ENCODE data around the gene DENND5B.
A peak's percentile ranks its signal among the peaks of the same experiment; 100 is the strongest.

Gene DENND5B

DNA sequence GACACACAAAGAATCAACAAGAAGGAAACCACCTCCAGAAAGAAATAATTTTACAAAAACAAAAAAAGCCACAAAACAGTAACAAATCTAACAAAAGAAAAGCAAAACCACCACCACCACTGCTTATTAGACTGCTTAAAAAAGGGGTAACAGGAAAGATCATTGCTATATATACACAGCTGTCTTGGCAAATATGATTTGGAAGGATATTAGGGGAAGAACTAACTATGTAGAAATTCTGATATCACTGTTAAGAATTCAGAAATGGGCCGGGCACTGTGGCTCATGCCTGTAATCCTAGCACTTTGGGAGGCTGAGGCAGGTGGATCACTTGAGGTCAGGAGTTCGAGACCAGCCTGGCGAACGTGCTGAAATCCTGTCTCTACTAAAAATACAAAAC is 92.5 kb downstream of the DENND5B start:
- Histone ChIP-seq H3K4me3 (ENCODE audit: low read length) (no peak overlapping the region), H3K9ac (ENCODE audit: low read depth, low read length) (no peak overlapping the region), H3K36me3 (ENCODE audit: insufficient read depth, low read length) (peaks cover 4% of the 10 kb centered on the region), H3K4me2 (ENCODE audit: low read length) (no peak overlapping the region), H3K27me3 (ENCODE audit: control insufficient read depth, insufficient read depth, low read length) (no peaks in the 10 kb centered on the region), H3K9me3 (replicated peaks; ENCODE audit: low read length) (no peaks in the 10 kb centered on the region), H3K4me1 (ENCODE audit: control insufficient read depth, insufficient read depth, low read length) (peaks cover 4% of the 10 kb centered on the region)

DNA sequence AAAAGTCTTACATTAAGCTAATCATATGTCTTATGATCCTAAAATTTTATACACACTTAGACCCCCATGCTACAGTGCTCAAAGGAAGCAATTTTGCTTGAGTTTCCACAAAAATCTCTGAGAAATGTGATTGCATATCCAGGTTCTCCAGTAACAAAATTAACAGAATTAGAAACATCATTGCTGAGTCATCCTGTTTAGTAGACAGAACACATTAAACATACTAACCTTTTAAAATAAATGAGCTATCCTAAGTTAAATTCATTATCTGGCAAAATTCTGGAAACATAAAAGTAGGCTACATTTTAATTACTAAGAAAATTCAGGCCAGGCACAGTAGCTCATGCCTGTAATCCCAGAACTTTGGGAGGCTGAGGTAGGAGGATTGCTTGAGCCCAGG is 94.7 kb downstream of the DENND5B start:
- no peak overlapping the region for H3K9ac ChIP-seq (ENCODE audit: low read depth, low read length)

DNA sequence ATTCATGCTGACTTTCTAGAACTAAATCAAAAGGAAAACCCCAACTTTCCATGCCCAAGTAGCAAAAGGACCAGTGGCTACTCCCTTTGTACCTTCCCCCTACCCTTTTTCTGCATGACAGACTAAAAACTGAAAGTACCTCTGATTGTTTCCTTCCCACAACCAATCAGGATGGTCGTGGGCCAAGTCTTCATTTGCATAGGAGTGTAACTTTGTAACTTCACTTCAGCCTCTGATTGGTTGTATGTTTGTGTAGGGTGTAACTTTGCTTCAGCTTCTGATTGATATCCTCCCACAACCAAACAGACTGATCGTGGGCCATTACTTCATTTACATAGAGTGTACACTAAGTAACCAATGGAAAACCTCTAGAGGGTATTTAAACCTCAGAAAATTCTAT is 96.5 kb downstream of the DENND5B start:
- Histone ChIP-seq H3K4me3 (ENCODE audit: low read length) (no peak overlapping the region), H3K4me1 (ENCODE audit: control insufficient read depth, insufficient read depth, low read length) (peaks cover 22% of the 10 kb centered on the region), H3K9ac (ENCODE audit: low read depth, low read length) (no peak overlapping the region), H3K36me3 (ENCODE audit: insufficient read depth, low read length) (peaks cover 4% of the 10 kb centered on the region), H3K27me3 (ENCODE audit: control insufficient read depth, insufficient read depth, low read length) (no peaks in the 10 kb centered on the region), H3K9me3 (replicated peaks; ENCODE audit: low read length) (no peaks in the 10 kb centered on the region), H3K4me2 (ENCODE audit: low read length) (no peak overlapping the region)

More for the DNA sequence above, 94.7 kb downstream of the DENND5B start:
- Histone ChIP-seq H3K4me2 (ENCODE audit: low read length) (no peak overlapping the region), H3K4me1 (ENCODE audit: control insufficient read depth, insufficient read depth, low read length) (peaks cover 20% of the 10 kb centered on the region), H3K9me3 (replicated peaks; ENCODE audit: low read length) (no peaks in the 10 kb centered on the region), H3K4me3 (ENCODE audit: low read length) (no peak overlapping the region), H3K36me3 (ENCODE audit: insufficient read depth, low read length) (peaks cover 4% of the 10 kb centered on the region), H3K27me3 (ENCODE audit: control insufficient read depth, insufficient read depth, low read length) (no peaks in the 10 kb centered on the region)

DNA sequence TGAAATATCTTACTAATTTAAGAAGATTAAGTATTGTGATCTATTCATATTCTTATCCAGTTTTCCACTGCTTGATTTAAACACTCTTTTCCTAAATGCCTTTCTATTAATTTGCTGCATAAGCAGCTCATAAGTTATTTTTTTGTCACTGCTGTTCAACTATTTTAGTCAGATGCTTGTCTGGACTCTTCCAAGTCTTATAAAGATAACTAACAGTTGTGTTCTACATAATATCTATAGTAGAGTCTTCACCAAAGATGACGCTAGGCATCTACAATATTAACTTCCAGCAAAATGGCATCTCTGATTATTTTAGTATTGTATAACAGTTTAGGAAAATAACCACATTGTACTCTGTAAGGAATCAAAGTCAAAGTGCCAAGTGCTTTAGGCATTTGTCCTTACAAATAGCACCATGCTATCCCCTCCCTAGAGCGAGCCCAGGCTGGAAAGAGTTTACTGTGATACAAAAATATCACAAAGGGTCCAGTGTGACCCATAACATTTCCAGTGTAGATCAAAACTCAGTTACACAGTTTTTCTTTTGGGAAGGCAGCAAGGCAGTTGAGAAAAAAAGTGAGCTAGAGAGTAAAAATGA is 98.2 kb downstream of the DENND5B start:
- H3K27me3 ChIP-seq (ENCODE audit: control insufficient read depth, insufficient read depth, low read length): no peaks in the 10 kb centered on the region

DNA sequence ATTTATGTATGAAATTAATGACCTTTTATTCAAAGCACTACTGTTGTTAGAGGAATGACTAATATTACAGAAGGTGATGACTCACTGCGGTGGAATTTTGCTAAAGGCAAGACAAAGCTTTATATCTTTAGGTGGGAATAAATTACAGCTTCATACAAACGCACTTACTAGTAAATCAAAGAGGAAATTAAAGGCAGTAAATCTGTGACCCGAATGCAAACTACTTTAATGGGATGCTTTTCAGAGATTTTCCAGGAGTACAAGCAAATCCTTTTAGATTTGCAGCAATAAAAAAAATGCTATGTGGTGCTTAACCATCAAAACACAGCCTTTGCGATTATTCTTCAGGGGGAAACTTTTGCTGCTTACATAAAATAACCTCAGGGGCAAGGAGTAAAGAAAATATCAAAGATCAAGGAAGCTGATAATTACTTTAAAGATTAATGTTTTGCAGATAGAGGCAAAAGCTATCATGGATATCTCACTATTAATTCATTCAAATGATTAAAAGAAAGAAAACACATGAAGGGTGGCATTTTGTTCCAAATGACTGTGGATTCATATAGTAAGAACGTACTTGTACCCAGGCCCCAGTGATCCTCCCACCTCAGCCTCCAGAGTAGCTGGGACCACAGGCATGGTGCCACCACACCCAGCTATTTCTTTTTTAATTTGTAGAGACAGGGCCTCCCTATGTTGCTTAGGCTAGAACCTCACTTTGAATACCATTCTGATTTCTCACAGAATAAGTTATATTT is 98.9 kb downstream of the DENND5B start:
- Histone ChIP-seq H3K4me3 (ENCODE audit: low read length) (no peak overlapping the region), H3K36me3 (ENCODE audit: insufficient read depth, low read length) (peaks cover 4% of the 10 kb centered on the region), H3K4me2 (ENCODE audit: low read length) (peak overlapping the region; percentile 58), H3K27me3 (ENCODE audit: control insufficient read depth, insufficient read depth, low read length) (no peaks in the 10 kb centered on the region), H3K9ac (ENCODE audit: low read depth, low read length) (peak overlapping the region; percentile 12), H3K9me3 (replicated peaks; ENCODE audit: low read length) (no peaks in the 10 kb centered on the region), H3K4me1 (ENCODE audit: control insufficient read depth, insufficient read depth, low read length) (peaks cover 22% of the 10 kb centered on the region)

More for the DNA sequence above, 98.2 kb downstream of the DENND5B start:
- H3K4me2 ChIP-seq (ENCODE audit: low read length): no peak overlapping the region
- H3K4me3 ChIP-seq (ENCODE audit: low read length): no peak overlapping the region
- H3K9ac ChIP-seq (ENCODE audit: low read depth, low read length): no peak overlapping the region
- peaks cover 22% of the 10 kb centered on the region for H3K4me1 ChIP-seq (ENCODE audit: control insufficient read depth, insufficient read depth, low read length)
- H3K9me3 ChIP-seq (replicated peaks; ENCODE audit: low read length): no peaks in the 10 kb centered on the region
- peaks cover 4% of the 10 kb centered on the region for H3K36me3 ChIP-seq (ENCODE audit: insufficient read depth, low read length)

DNA sequence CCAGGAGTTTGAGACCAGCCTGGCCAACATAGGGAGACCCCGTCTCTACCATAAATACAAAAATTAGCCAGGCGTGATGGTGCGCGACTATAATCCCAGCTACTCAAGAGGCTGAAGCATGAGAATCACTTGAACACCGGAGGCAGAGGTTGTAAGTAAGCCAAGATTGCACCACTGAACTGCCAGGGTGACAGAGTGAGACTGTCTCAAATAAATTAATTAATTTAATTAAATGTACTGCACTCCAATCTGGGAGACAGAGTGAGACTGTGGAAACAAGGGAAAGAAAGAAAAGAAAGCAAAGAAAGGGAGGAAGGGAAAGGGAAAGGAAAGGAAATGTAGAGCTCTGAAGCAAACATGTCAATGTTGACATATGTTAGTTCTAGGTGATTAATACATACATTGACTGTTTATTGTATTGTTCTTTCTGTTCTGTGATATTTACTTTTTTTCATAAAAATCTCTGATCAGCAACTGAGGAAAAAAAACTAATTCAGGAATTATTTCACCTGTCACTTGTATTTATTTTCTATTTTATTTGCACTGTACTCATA is 99.6 kb downstream of the DENND5B start:
- Histone ChIP-seq H3K4me3 (ENCODE audit: low read length) (no peak overlapping the region), H3K4me1 (ENCODE audit: control insufficient read depth, insufficient read depth, low read length) (peaks cover 22% of the 10 kb centered on the region), H3K9ac (ENCODE audit: low read depth, low read length) (no peak overlapping the region)

DNA sequence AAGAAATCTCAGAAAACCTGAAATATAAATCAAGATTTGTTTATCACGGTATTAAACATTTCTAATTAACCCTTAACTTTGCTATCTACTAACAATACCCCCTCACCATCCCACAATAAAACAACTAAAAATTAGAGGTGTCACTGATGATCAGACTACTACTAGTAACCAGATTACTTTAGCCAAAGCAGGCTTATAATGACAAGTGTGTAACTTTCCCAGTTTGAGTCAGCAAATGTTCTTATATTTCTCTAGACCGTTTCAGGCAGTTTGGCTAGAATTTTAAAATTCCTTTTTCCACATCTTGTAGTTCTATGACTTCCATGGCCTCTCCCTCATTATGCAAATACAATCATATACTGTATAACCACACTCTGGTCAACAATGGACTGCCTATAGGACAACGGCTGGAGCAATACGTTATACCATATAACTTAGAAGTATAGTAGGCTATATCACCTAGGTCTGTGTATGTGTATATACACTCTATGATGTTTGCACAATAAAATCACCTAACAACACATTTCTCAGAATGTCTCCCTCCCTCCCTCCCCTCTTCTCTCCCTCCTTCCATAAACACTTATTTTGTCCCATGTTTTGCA is 102.1 kb downstream of the DENND5B start:
- Histone ChIP-seq H3K9ac (ENCODE audit: low read depth, low read length) (no peak overlapping the region), H3K9me3 (replicated peaks; ENCODE audit: low read length) (no peaks in the 10 kb centered on the region), H3K27me3 (ENCODE audit: control insufficient read depth, insufficient read depth, low read length) (no peaks in the 10 kb centered on the region), H3K4me2 (ENCODE audit: low read length) (no peak overlapping the region), H3K4me3 (ENCODE audit: low read length) (no peak overlapping the region), H3K4me1 (ENCODE audit: control insufficient read depth, insufficient read depth, low read length) (peaks cover 18% of the 10 kb centered on the region), H3K36me3 (ENCODE audit: insufficient read depth, low read length) (no peaks in the 10 kb centered on the region)

More for the DNA sequence above, 99.6 kb downstream of the DENND5B start:
- Histone ChIP-seq H3K27me3 (ENCODE audit: control insufficient read depth, insufficient read depth, low read length) (no peaks in the 10 kb centered on the region), H3K36me3 (ENCODE audit: insufficient read depth, low read length) (peaks cover 4% of the 10 kb centered on the region), H3K9me3 (replicated peaks; ENCODE audit: low read length) (no peaks in the 10 kb centered on the region), H3K4me2 (ENCODE audit: low read length) (peak overlapping the region; percentile 58)

DNA sequence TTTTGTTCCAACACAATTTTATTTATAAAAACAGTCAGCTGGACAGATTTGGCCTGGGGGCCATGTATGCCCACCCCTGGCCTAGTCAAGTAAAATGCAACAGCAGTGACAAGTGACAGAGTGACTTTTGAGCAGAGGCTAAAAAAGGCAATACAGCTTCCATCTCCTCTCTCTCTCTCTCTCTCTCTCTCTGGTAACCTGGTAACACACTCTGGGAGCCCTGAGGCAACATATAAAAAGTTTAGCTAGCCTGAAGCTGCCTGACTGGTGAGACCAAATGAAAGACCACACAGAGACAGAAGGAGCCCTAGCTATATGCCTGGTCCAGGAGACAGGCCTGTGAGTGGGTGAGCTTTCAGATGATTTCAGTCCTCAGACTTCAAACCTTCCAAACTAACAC is 105.4 kb downstream of the DENND5B start:
- no peaks in the 10 kb centered on the region for H3K27me3 ChIP-seq (ENCODE audit: control insufficient read depth, insufficient read depth, low read length)

DNA sequence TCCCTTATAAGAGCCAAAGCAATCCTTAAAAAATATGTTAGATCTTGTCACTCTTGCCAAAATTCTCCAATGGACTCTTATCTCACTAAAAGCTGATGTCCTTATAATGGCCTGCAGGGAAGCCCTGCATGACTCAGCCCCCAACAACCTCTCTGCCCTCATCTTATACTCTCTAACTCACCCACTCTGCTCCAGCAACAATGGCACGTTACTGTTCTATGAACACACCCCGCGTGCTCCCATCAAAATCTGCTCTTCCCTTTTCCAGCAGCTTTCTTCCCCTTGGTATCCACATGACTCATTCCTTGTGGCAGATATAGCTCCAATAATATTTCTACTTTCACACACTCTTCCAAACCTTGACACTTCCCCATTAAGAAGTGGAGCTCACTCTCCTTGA is 108.1 kb downstream of the DENND5B start:
- Histone ChIP-seq H3K4me1 (ENCODE audit: control insufficient read depth, insufficient read depth, low read length) (no peaks in the 10 kb centered on the region), H3K27me3 (ENCODE audit: control insufficient read depth, insufficient read depth, low read length) (no peaks in the 10 kb centered on the region)

More for the DNA sequence above, 105.4 kb downstream of the DENND5B start:
- Histone ChIP-seq H3K36me3 (ENCODE audit: insufficient read depth, low read length) (no peaks in the 10 kb centered on the region), H3K9ac (ENCODE audit: low read depth, low read length) (no peak overlapping the region), H3K9me3 (replicated peaks; ENCODE audit: low read length) (no peaks in the 10 kb centered on the region), H3K4me3 (ENCODE audit: low read length) (no peak overlapping the region), H3K4me1 (ENCODE audit: control insufficient read depth, insufficient read depth, low read length) (no peaks in the 10 kb centered on the region), H3K4me2 (ENCODE audit: low read length) (no peak overlapping the region)

DNA sequence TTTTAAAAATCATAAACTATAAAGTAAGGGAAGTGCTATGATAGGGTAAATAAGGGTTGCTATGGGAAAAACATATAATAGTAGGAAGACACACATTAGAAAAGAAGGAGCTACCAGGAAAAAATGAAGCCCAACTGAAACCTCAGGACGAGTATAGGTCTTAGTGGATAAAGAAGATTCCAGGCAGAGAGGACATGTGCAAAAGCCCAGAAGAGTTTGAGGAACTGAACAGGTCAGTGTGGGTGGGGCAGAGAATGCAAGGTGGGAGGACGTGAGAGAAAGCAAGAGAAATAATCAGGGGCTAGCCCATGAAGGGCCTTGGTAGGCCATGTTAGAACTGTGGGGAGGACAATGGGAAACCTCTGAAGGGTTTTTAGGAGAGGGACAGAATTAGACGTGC is 109.5 kb downstream of the DENND5B start:
- no peaks in the 10 kb centered on the region for H3K9me3 ChIP-seq (replicated peaks; ENCODE audit: low read length)
- no peaks in the 10 kb centered on the region for H3K27me3 ChIP-seq (ENCODE audit: control insufficient read depth, insufficient read depth, low read length)
- H3K4me3 ChIP-seq (ENCODE audit: low read length): no peak overlapping the region
- no peaks in the 10 kb centered on the region for H3K36me3 ChIP-seq (ENCODE audit: insufficient read depth, low read length)
- no peak overlapping the region for H3K9ac ChIP-seq (ENCODE audit: low read depth, low read length)
- no peak overlapping the region for H3K4me2 ChIP-seq (ENCODE audit: low read length)
- no peaks in the 10 kb centered on the region for H3K4me1 ChIP-seq (ENCODE audit: control insufficient read depth, insufficient read depth, low read length)

More for the DNA sequence above, 108.1 kb downstream of the DENND5B start:
- Histone ChIP-seq H3K9me3 (replicated peaks; ENCODE audit: low read length) (no peaks in the 10 kb centered on the region), H3K9ac (ENCODE audit: low read depth, low read length) (no peak overlapping the region), H3K36me3 (ENCODE audit: insufficient read depth, low read length) (no peaks in the 10 kb centered on the region), H3K4me2 (ENCODE audit: low read length) (no peak overlapping the region), H3K4me3 (ENCODE audit: low read length) (no peak overlapping the region)

DNA sequence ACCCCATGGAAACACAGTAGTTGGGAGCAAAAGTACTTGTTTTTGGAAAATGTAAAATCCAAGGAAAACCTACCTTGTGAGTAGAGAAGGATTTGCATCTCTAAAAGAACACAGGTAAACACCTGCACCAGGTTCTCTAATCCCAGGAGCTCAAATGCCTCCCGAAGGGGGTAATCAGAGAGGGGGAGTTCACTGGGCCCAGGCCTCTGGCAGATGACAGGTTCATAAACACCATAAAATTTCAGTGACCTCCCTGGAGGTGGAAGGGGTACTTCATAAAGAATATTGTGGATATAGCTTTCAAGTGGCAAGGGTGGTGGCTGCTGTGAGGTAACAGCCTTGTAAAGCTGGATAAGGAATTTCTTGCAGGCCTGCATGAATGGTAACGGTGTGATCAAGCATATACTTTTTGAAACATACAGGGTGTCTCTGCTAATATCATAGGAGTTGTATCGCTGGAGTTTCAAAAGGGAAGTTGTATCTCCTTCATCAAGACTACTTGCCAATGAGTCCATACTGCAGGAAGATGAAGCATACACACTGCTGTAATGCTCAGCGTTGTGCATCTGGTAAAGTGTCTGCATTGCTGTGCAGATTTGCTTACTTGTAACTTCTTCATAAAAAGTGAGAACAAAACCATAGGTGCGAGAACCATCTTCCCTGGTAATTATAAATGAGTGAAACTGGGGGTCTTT is 111.3 kb downstream of the DENND5B start:
- no peak overlapping the region for H3K9ac ChIP-seq (ENCODE audit: low read depth, low read length)
- no peak overlapping the region for H3K4me2 ChIP-seq (ENCODE audit: low read length)
- no peaks in the 10 kb centered on the region for H3K4me1 ChIP-seq (ENCODE audit: control insufficient read depth, insufficient read depth, low read length)
- H3K27me3 ChIP-seq (ENCODE audit: control insufficient read depth, insufficient read depth, low read length): no peaks in the 10 kb centered on the region
- H3K9me3 ChIP-seq (replicated peaks; ENCODE audit: low read length): no peaks in the 10 kb centered on the region
- H3K4me3 ChIP-seq (ENCODE audit: low read length): no peak overlapping the region
- no peaks in the 10 kb centered on the region for H3K36me3 ChIP-seq (ENCODE audit: insufficient read depth, low read length)

Measured in skeletal muscle satellite cell (primary cell).